Endodermal cell (in vitro differentiated cells): ENCODE measurements around the gene CSRP2. TPM values are rescaled to one million over a fixed set of nuclear protein-coding genes. Genes with fewer than 3 reads are reported as not detected.

ENCODE experiments used
- DNase-seq: peaks from one replicate; pipeline ENCODE4 v3.0.0-alpha.2; 2017
- H3K27ac ChIP-seq: 2 replicates; pipeline ENCODE4 v1.5.1; 2013; ENCODE audit warnings: mild to moderate bottlenecking, low read depth, low read length, moderate library complexity
- H3K27me3 ChIP-seq: 2 replicates; pipeline ENCODE4 v1.6.1; 2013; ENCODE audit warnings: mild to moderate bottlenecking, low read length, moderate library complexity; ENCODE audit not compliant: insufficient read depth, control insufficient read depth, poor library complexity, severe bottlenecking
- H3K36me3 ChIP-seq: 2 replicates; pipeline ENCODE4 v1.7.0; 2013; ENCODE audit warnings: mild to moderate bottlenecking, low read length, moderate library complexity; ENCODE audit not compliant: control insufficient read depth, insufficient read depth
- H3K4me1 ChIP-seq: one replicate; pipeline ENCODE4 v1.7.0; 2013; ENCODE audit warnings: low read length; ENCODE audit not compliant: control insufficient read depth, insufficient read depth
- H3K4me3 ChIP-seq: 2 replicates; pipeline ENCODE4 v1.5.1; 2013; ENCODE audit warnings: mild to moderate bottlenecking, low read length, moderate library complexity
- H3K9ac ChIP-seq: 2 replicates; pipeline ENCODE4 v1.6.1; 2013; ENCODE audit warnings: mild to moderate bottlenecking, low read length, moderate library complexity; ENCODE audit not compliant: poor library complexity, severe bottlenecking; ENCODE audit errors: extremely low read depth
- H3K9me3 ChIP-seq: 2 replicates; pipeline ENCODE4 v1.6.1; 2013; ENCODE audit warnings: mild to moderate bottlenecking, low read length, moderate library complexity; ENCODE audit not compliant: control insufficient read depth
- H3K27ac Mint-ChIP-seq: 2 replicates; pipeline ENCODE4 v1.8.0; 2020; ENCODE audit warnings: mixed read lengths
- H3K27me3 Mint-ChIP-seq: 2 replicates; pipeline ENCODE4 v1.8.0; 2021; ENCODE audit warnings: mild to moderate bottlenecking, mixed read lengths; ENCODE audit not compliant: insufficient read depth
- H3K36me3 Mint-ChIP-seq: 2 replicates; pipeline ENCODE4 v1.8.0; 2020; ENCODE audit warnings: low read depth, mixed read lengths
- H3K4me1 Mint-ChIP-seq: 2 replicates; pipeline ENCODE4 v1.8.0; 2020; ENCODE audit warnings: mixed read lengths
- H3K4me3 Mint-ChIP-seq: 2 replicates; pipeline ENCODE4 v1.8.0; 2020; ENCODE audit warnings: mild to moderate bottlenecking, moderate library complexity, mixed read lengths
- H3K9me3 Mint-ChIP-seq: 2 replicates; pipeline ENCODE4 v1.8.0; 2020; ENCODE audit warnings: mild to moderate bottlenecking, mixed read lengths
- CTCF ChIP-seq: fragments of 200-600 bp; sonication (generic); conservative IDR thresholded peaks from 2 replicates; pipeline ENCODE4 v1.5.0; 2021; ENCODE audit warnings: antibody characterized with exemption, mild to moderate bottlenecking
- WGBS, 2 experiments: methylation state at CpG; one replicate each; pipeline versions ENCODE4 v1.1.5 to v1.1.7; 2013; ENCODE audit warnings: missing lambda C conversion rate in 2 of 2, mixed read lengths in 1 of 2; ENCODE audit not compliant: insufficient coverage in 1 of 2, insufficient read length in 1 of 2; 5-methylcytosine and 5-hydroxymethylcytosine counted together
- total RNA-seq, 2 donors: library from RNA; stranded (reverse); fragmentation: NEBNext Ultra II Directional in 1 of 2; extraction: Animal tissue kit (Norgen Biotek cat#: 25700) in 1 of 2; gene quantifications; 2 replicates in 1 of 2; 3 replicates in 1 of 2; pipeline ENCODE4 v1.2.1, GENCODE V29; 2021

Gene CSRP2
- total RNA-seq, 2 donors from 2014 or later: 74.7 to 121 TPM

DNA sequence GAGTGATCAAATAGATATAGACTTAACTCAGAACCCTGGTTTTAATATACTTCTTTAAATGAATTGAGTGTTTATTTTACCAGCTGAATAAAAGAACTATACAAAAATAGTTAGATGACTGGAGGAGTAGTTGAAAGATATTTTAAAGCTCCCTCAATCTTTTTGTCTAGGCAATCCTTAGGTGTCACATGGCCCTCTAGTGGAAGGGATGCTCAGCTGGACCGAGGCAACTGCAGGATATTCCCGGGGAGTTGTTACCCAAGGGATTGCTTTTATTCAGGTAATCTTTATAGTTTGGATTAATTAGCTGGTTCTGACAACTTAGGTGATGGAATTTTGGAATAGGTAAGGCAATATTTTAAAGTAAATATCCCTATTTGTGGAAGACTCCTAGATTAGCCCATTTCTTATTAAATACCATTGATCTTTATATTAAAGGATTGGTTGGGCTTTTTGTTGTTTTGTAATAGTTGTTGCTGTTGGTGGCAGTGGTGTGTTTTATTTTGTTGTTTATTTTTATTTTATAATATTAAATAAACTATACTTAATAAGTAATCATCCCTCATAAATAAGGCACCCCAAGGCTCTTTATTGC lies 57.8 kb downstream of the CSRP2 start:
- H3K9me3 Mint-ChIP-seq: no peaks in the 10 kb centered on the region
- H3K9ac ChIP-seq: no peak overlapping the region
- 28 to 42% methylated on average over 2 of the region's 2 CpGs for WGBS, 2 experiments
- peaks cover 4% of the 10 kb centered on the region for H3K36me3 Mint-ChIP-seq
- no peak overlapping the region for H3K4me3 ChIP-seq
- H3K27ac Mint-ChIP-seq: no peak overlapping the region
- peak; percentile 85 for DNase-seq
- no peak overlapping the region for H3K4me3 Mint-ChIP-seq
- no peaks in the 10 kb centered on the region for H3K27me3 Mint-ChIP-seq
- no peak overlapping the region for H3K27ac ChIP-seq
- H3K36me3 ChIP-seq: peaks cover 34% of the 10 kb centered on the region
- no peaks in the 10 kb centered on the region for H3K27me3 ChIP-seq
- H3K9me3 ChIP-seq: no peaks in the 10 kb centered on the region
- no peaks in the 10 kb centered on the region for H3K4me1 Mint-ChIP-seq
- TF ChIP-seq CTCF: peak; percentile 92
- H3K4me1 ChIP-seq: no peaks in the 10 kb centered on the region

DNA sequence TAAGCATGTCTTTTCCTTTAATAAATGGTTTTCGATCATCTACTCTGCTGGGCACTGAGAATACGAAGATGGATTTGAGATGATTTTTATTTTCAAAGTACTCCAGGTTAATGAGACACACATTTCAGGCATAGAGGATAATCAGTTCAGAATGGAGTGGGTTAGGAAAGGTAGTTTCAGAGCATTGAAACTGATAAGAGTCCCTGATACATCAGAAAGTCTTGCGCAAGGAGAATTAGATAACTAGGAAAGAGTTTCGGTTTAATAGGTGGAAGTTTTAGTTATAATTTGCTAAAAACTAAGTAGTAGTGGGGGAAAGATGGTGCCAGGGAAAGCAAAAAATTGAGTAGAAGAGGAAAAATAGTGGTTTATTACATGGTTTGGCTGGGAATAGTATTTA lies 64.8 kb downstream of the CSRP2 start:
- no peak overlapping the region for H3K27ac ChIP-seq

GRCh38 chr12:76813265-76813664 lies 65.6 kb downstream of the CSRP2 start:
- Mint-ChIP-seq H3K9me3 (no peaks in the 10 kb centered on the region), H3K4me3 (no peak overlapping the region), H3K4me1 (peaks cover 6% of the 10 kb centered on the region), H3K36me3 (peaks cover 10% of the 10 kb centered on the region), H3K27ac (no peak overlapping the region), H3K27me3 (no peaks in the 10 kb centered on the region)
- no peak overlapping the region for H3K27ac ChIP-seq
- no peak for TF ChIP-seq CTCF
- no peaks in the 10 kb centered on the region for H3K9me3 ChIP-seq
- no peak overlapping the region for H3K9ac ChIP-seq
- H3K4me3 ChIP-seq: no peak overlapping the region
- H3K36me3 ChIP-seq: peaks cover 58% of the 10 kb centered on the region
- no peaks in the 10 kb centered on the region for H3K27me3 ChIP-seq
- peaks cover 4% of the 10 kb centered on the region for H3K4me1 ChIP-seq
- no peak for DNase-seq

More for the DNA sequence above, 64.8 kb downstream of the CSRP2 start:
- Histone ChIP-seq H3K4me1 (peaks cover 4% of the 10 kb centered on the region), H3K9ac (no peak overlapping the region), H3K36me3 (peaks cover 59% of the 10 kb centered on the region), H3K27me3 (no peaks in the 10 kb centered on the region), H3K4me3 (no peak overlapping the region), H3K9me3 (no peaks in the 10 kb centered on the region)
- peaks cover 10% of the 10 kb centered on the region for H3K36me3 Mint-ChIP-seq
- 94 to 100% methylated on average over 4 of the region's 4 CpGs for WGBS, 2 experiments
- peaks cover 6% of the 10 kb centered on the region for H3K4me1 Mint-ChIP-seq
- H3K27ac Mint-ChIP-seq: no peak overlapping the region
- H3K4me3 Mint-ChIP-seq: no peak overlapping the region
- H3K9me3 Mint-ChIP-seq: no peaks in the 10 kb centered on the region
- DNase-seq: no peak
- TF ChIP-seq CTCF: no peak
- no peaks in the 10 kb centered on the region for H3K27me3 Mint-ChIP-seq
